Measurements from ENCODE around the gene SEMA5B.

DNA sequence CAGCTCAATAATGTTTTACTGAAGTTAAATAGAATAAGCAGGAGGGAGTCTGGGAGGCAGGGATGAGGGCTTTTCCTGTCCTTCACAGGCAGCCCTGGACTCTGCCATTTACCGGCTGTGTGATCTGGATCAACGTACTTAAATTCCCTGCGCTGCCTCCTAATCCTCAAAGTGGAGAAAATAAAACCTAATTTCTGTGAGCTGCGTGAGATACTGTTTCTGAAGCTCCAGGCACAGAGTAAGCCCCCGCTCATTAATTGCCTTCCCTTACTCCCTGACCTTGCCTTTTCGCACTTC lies 39.0 kb upstream of the SEMA5B start:
- TF ChIP-seq, protein P1, sequence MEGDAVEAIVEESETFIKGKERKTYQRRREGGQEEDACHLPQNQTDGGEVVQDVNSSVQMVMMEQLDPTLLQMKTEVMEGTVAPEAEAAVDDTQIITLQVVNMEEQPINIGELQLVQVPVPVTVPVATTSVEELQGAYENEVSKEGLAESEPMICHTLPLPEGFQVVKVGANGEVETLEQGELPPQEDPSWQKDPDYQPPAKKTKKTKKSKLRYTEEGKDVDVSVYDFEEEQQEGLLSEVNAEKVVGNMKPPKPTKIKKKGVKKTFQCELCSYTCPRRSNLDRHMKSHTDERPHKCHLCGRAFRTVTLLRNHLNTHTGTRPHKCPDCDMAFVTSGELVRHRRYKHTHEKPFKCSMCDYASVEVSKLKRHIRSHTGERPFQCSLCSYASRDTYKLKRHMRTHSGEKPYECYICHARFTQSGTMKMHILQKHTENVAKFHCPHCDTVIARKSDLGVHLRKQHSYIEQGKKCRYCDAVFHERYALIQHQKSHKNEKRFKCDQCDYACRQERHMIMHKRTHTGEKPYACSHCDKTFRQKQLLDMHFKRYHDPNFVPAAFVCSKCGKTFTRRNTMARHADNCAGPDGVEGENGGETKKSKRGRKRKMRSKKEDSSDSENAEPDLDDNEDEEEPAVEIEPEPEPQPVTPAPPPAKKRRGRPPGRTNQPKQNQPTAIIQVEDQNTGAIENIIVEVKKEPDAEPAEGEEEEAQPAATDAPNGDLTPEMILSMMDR (IDR thresholded peaks at IDR 0.05; ENCODE audit: low read length) = no peak
- TF ChIP-seq EZH2phosphoT487 (IDR thresholded peaks at IDR 0.05; ENCODE audit: low read length) = no peak

Data from MM.1S (cell line).